B cell (primary cell): ENCODE results near the gene IPO13. TPM values are rescaled to one million over a fixed set of nuclear protein-coding genes. Genes with fewer than 3 reads are reported as not detected.

Source experiments
- ATAC-seq: fragments of 200-7000 bp; cut with Tn5 transposase; one replicate; pipeline ENCODE4 v1.10.0; 2021; ENCODE audit warnings: low read depth, mild to moderate bottlenecking, moderate number of reproducible peaks, moderate library complexity
- CTCF ChIA-PET: fragments of 350-600 bp; sonication (Branson Sonifier 250); formaldehyde crosslinking; loops from one replicate; lab custom pipeline; 2021; ENCODE audit warnings: antibody characterized with exemption, inconsistent platforms; lab: Charles Lee
- POLR2A ChIA-PET: fragments of 350-600 bp; sonication (Branson Sonifier 250); formaldehyde crosslinking; loops from one replicate; lab custom pipeline; 2021; ENCODE audit warnings: antibody characterized with exemption; lab: Charles Lee
- DNase-seq: peaks from one replicate; pipeline ENCODE4 v3.0.0; 2013
- H2AFZ ChIP-seq: 2 replicates; pipeline ENCODE4 v1.6.1; 2012; ENCODE audit warnings: mild to moderate bottlenecking, low read depth, low read length; ENCODE audit not compliant: insufficient read depth, poor library complexity, severe bottlenecking
- H3K27ac ChIP-seq, 2 donors: 1 replicate in 1 of 2; 2 replicates in 1 of 2; pipeline ENCODE4 v1.5.1; 2012 to 2013; ENCODE audit warnings: low read length in 2 of 2, mild to moderate bottlenecking in 2 of 2, moderate library complexity in 1 of 2
- H3K27me3 ChIP-seq, 4 experiments: fragments of 200-600 bp in 1 of 4; sonication (generic) in 1 of 4; replicated peaks in 1 of 4; 1 replicate in 2 of 4; 2 replicates in 2 of 4; pipeline versions ENCODE4 v1.6.1 to v1.7.0; 2013 to 2016; ENCODE audit warnings: low read length in 3 of 4, mild to moderate bottlenecking in 2 of 4, mixed read lengths in 1 of 4, moderate library complexity in 1 of 4; ENCODE audit not compliant: insufficient read depth in 4 of 4, control insufficient read depth in 3 of 4; ENCODE audit errors: control extremely low read depth in 1 of 4
- H3K36me3 ChIP-seq, 2 experiments: replicated peaks in 1 of 2; 1 replicate in 1 of 2; 2 replicates in 1 of 2; pipeline versions ENCODE4 v1.6.1 to v1.7.1; 2013; ENCODE audit warnings: low read length in 1 of 2; ENCODE audit not compliant: insufficient read depth in 2 of 2, control insufficient read depth in 1 of 2; ENCODE audit errors: control extremely low read depth in 1 of 2, extremely low read depth in 1 of 2
- H3K4me1 ChIP-seq, 2 donors: fragments of 200-600 bp in 1 of 2; sonication (generic) in 1 of 2; 1 replicate in 1 of 2; 2 replicates in 1 of 2; pipeline versions ENCODE4 v1.5.1 to v1.6.1; 2013 to 2017; ENCODE audit warnings: low read length in 2 of 2; ENCODE audit not compliant: control insufficient read depth in 2 of 2, insufficient read depth in 2 of 2
- H3K4me2 ChIP-seq: replicated peaks from 2 replicates; pipeline ENCODE3; 2012; ENCODE audit warnings: mild to moderate bottlenecking, low read depth, low read length; ENCODE audit not compliant: poor library complexity, severe bottlenecking
- H3K4me3 ChIP-seq, 5 experiments: fragments of 200-600 bp in 1 of 5; sonication (generic) in 1 of 5; 1 replicate in 3 of 5; 2 replicates in 2 of 5; pipeline versions ENCODE4 v1.5.1 to v1.7.0; 2011 to 2016; ENCODE audit warnings: low read length in 4 of 5, mild to moderate bottlenecking in 4 of 5, low read depth in 2 of 5, control low read depth in 1 of 5, moderate library complexity in 1 of 5; ENCODE audit not compliant: insufficient read depth in 1 of 5; ENCODE audit errors: control extremely low read depth in 1 of 5, extremely low read depth in 1 of 5
- H3K79me2 ChIP-seq: fragments of 200-600 bp; sonication (generic); one replicate; pipeline ENCODE4 v1.6.0; 2016; ENCODE audit warnings: low read length; ENCODE audit not compliant: control insufficient read depth, insufficient read depth
- H3K9ac ChIP-seq: fragments of 200-600 bp; sonication (generic); 2 replicates; pipeline ENCODE4 v1.6.1; 2017; ENCODE audit warnings: mild to moderate bottlenecking, low read length, moderate library complexity
- H3K9me3 ChIP-seq, 3 donors: one replicate each; pipeline versions ENCODE4 v1.6.1 to v1.7.1; 2013; ENCODE audit warnings: low read length in 2 of 3; ENCODE audit not compliant: control insufficient read depth in 2 of 3, insufficient read depth in 1 of 3; ENCODE audit errors: control extremely low read depth in 1 of 3
- H4K20me1 ChIP-seq: 2 replicates; pipeline ENCODE4 v1.6.0; 2012; ENCODE audit warnings: mild to moderate bottlenecking, low read length; ENCODE audit not compliant: insufficient read depth, control insufficient read depth, poor library complexity, severe bottlenecking
- H3K27ac Mint-ChIP-seq: one replicate; pipeline ENCODE4 v1.8.0; 2021; ENCODE audit warnings: mixed read lengths
- H3K27me3 Mint-ChIP-seq: one replicate; pipeline ENCODE4 v1.8.0; 2021; ENCODE audit warnings: mixed read lengths
- H3K4me1 Mint-ChIP-seq: one replicate; pipeline ENCODE4 v1.8.0; 2021; ENCODE audit warnings: mixed read lengths
- H3K4me3 Mint-ChIP-seq: one replicate; pipeline ENCODE4 v1.8.0; 2021; ENCODE audit warnings: mixed read lengths
- H3K9me3 Mint-ChIP-seq: one replicate; pipeline ENCODE4 v1.8.0; 2022; ENCODE audit warnings: mixed read lengths; ENCODE audit not compliant: insufficient read depth
- CTCF ChIP-seq: fragments of 200-600 bp; IDR thresholded peaks from one replicate; pipeline ENCODE4 v1.8.0; 2022; ENCODE audit warnings: antibody characterized with exemption, mild to moderate bottlenecking
- EZH2 ChIP-seq: IDR thresholded peaks from 2 replicates; pipeline ENCODE4 v1.6.1; 2012; ENCODE audit warnings: borderline replicate concordance, low read depth, mild to moderate bottlenecking, moderate library complexity, low read length; ENCODE audit not compliant: insufficient read depth, poor library complexity, severe bottlenecking
- WGBS: methylation state at CpG from one replicate; pipeline ENCODE4 v1.1.5; 2013; ENCODE audit warnings: missing lambda C conversion rate; ENCODE audit not compliant: insufficient coverage; 5-methylcytosine and 5-hydroxymethylcytosine counted together
- intact Hi-C: fragments of 100-400 bp; cut with micrococcal nuclease; formaldehyde crosslinking; loops from one replicate; pipeline ENCODE4 v1.10.0; 2022
- polyA plus RNA-seq: library from polyadenylated mRNA; depleted of rRNA; stranded (reverse); fragments of >200 nt; gene quantifications from 2 replicates; pipeline ENCODE4 v1.2.3, GENCODE V29; 2012
- total RNA-seq, 2 donors: library from RNA; stranded (reverse); fragments of 120-200 nt in 1 of 2; gene quantifications; 1 replicate in 1 of 2; 2 replicates in 1 of 2; pipeline versions ENCODE4 v1.2.3 to v1.2.4, GENCODE V29; 2013 to 2022

IPO13 gene
- total and polyA plus RNA-seq, 2 donors (not counting 1 experiment from before 2014, with no cell fraction given): 18.7 to 19.7 TPM

GRCh38 chr1:44008259-44008658 lies 61.5 kb downstream of the IPO13 start:
- Mint-ChIP-seq H3K9me3 (no peaks in the 10 kb centered on the region), H3K4me1 (no peaks in the 10 kb centered on the region), H3K27me3 (no peaks in the 10 kb centered on the region), H3K27ac (no peak overlapping the region), H3K4me3 (no peak overlapping the region)
- no peak overlapping the region for H3K27ac ChIP-seq
- DNase-seq (no peak), ATAC-seq (no peak)
- ChIA-PET CTCF (interaction anchor here (0.7 to 4.4 kb wide), 4 partner anchors 22 to 41 kb away, joined by 3 to 227 read pairs (median 3); partner anchors contain the start of gene SLC6A9), POLR2A (interaction anchor here (0.7 kb wide), 1 partner anchor 22 kb away, joined by 5 read pairs; no protein-coding TSS in a partner anchor)
- H3K4me1 ChIP-seq: no peaks in the 10 kb centered on the region
- intact Hi-C loops: no loop called here
- H3K4me2 ChIP-seq: no peak overlapping the region
- H2AFZ ChIP-seq: no peak overlapping the region
- H3K36me3 ChIP-seq: no peaks in the 10 kb centered on the region
- H3K27me3 ChIP-seq: no peaks in the 10 kb centered on the region
- H3K9ac ChIP-seq: no peak overlapping the region
- no peaks in the 10 kb centered on the region for H3K79me2 ChIP-seq
- no peak overlapping the region for H3K4me3 ChIP-seq
- TF ChIP-seq EZH2 (no peak), CTCF (no peak)
- H4K20me1 ChIP-seq: no peaks in the 10 kb centered on the region
- 100% methylated on average over 6 of the region's 12 CpGs for WGBS
- no peaks in the 10 kb centered on the region for H3K9me3 ChIP-seq

GRCh38 chr1:44010935-44011471 lies 64.3 kb downstream of the IPO13 start:
- ChIA-PET CTCF (interaction anchor here (2.6 kb wide), 1 partner anchor 25 kb away, joined by 11 read pairs; no protein-coding TSS in a partner anchor), POLR2A (no interaction called here)
- Histone ChIP-seq H3K27me3 (no peaks in the 10 kb centered on the region), H3K9ac (no peak overlapping the region), H3K79me2 (no peaks in the 10 kb centered on the region), H2AFZ (no peak overlapping the region), H3K9me3 (no peaks in the 10 kb centered on the region), H3K4me2 (no peak overlapping the region), H4K20me1 (no peaks in the 10 kb centered on the region), H3K4me1 (no peaks in the 10 kb centered on the region), H3K27ac (no peak overlapping the region), H3K4me3 (no peak overlapping the region), H3K36me3 (no peaks in the 10 kb centered on the region)
- Mint-ChIP-seq H3K9me3 (no peaks in the 10 kb centered on the region), H3K4me1 (no peaks in the 10 kb centered on the region), H3K4me3 (no peak overlapping the region), H3K27me3 (peaks cover 9% of the 10 kb centered on the region), H3K27ac (no peak overlapping the region)
- DNase-seq: no peak
- 95% methylated on average over 3 of the region's 11 CpGs for WGBS
- no peak for TF ChIP-seq CTCF
- TF ChIP-seq EZH2: no peak
- no peak for ATAC-seq
- intact Hi-C loops: no loop called here
